ENCODE results near the gene TMEM258.
A peak's percentile ranks its signal among the peaks of the same experiment; 100 is the strongest.

The TMEM258 gene

DNA sequence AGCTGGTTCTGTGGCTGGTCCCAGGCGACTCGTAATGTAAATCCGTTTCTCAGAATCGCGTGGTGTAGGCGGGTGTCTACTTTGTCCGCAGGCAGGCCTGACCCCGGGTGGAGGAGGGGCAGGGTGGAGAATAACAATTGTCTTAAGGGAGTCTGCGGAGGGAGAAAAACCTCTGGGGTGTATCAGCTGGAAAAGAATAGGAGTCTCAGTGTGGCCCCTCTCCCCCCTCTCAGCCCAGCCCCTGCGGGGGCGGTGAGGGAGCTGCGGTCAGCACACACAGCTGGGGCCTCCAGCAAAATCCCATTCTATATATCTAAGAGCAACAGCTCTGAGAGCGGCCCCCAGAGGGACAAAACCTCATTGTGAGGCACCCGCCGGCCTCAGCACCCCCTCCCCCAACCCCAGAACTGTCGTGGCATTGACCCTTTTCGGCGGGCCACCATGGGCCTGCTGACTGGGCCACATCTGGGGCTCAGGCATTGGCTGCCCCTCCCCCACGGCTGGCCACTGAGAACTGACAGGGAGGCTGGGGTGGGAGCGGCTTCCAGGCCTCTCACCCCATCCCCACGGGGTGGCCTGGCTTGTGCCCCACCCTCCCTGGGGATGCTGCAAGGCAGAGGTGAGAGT, 42.7 kb downstream of the TMEM258 start:
- TF ChIP-seq, protein P1, sequence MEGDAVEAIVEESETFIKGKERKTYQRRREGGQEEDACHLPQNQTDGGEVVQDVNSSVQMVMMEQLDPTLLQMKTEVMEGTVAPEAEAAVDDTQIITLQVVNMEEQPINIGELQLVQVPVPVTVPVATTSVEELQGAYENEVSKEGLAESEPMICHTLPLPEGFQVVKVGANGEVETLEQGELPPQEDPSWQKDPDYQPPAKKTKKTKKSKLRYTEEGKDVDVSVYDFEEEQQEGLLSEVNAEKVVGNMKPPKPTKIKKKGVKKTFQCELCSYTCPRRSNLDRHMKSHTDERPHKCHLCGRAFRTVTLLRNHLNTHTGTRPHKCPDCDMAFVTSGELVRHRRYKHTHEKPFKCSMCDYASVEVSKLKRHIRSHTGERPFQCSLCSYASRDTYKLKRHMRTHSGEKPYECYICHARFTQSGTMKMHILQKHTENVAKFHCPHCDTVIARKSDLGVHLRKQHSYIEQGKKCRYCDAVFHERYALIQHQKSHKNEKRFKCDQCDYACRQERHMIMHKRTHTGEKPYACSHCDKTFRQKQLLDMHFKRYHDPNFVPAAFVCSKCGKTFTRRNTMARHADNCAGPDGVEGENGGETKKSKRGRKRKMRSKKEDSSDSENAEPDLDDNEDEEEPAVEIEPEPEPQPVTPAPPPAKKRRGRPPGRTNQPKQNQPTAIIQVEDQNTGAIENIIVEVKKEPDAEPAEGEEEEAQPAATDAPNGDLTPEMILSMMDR (IDR thresholded peaks at IDR 0.05; ENCODE audit: low read depth, low read length), result no peak
- DNase-seq (ENCODE audit: extremely low read depth, low read depth), result no peak

DNA sequence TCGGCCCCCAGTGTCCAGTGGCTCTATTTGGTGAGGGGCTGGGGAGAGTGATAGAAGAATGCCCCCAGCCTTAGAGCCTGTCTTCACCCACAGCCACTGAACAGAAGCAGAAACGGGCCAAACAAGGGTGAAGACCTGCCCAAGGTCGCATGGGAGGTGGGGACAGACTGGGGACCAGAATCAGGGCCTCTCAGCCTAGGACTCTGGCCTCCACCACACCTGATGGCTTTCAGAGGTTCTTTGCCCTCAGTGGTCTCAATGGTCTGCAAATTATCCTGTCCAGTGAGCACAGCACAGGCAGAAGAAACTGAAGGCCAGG, 44.5 kb downstream of the TMEM258 start:
- DNase-seq (ENCODE audit: extremely low read depth, low read depth), result no peak
- TF ChIP-seq, protein P1 (IDR thresholded peaks at IDR 0.05; ENCODE audit: low read depth, low read length), result no peak

DNA sequence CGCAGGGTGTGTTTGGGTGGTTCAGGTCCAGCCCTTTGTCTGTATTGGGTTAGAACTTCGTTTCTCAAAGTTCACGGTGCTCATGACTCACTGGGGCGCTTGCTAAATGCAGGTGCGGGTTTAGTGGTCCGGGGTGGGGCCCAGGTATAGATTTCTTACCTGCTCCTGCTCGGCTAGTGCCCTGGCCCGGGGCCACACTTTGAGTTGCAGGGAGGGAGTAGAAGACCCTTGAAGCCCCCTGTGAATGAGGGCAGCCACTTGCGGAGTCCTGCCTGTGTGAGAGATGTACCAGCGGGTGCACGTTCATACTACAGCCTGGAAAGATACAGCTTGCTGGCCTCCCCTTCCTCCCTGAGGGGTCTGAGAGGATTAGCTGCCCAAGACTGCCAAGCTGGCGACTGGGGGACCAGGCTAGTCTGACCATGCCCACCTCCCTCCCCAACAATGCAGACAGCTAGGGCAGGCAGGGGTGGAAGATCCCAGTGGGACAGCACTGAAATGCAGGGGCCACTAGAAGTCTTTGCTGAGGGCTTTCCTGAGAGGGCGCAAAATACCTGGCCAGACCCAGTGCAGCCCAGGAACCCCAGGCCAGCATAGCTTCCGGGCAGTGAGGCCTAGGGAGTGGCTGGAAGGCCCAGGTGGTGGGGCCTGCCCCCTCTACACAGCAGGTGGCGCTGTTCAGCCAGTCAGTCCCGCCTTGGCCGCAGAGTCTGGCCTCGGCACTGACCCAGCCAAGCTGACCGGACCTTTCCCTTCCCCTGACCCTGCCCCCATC, 45.0 kb downstream of the TMEM258 start:
- TF ChIP-seq, protein P1 (IDR thresholded peaks at IDR 0.05; ENCODE audit: low read depth, low read length), result peak; percentile 88
- peak; percentile 20 for DNase-seq (ENCODE audit: extremely low read depth, low read depth)

DNA sequence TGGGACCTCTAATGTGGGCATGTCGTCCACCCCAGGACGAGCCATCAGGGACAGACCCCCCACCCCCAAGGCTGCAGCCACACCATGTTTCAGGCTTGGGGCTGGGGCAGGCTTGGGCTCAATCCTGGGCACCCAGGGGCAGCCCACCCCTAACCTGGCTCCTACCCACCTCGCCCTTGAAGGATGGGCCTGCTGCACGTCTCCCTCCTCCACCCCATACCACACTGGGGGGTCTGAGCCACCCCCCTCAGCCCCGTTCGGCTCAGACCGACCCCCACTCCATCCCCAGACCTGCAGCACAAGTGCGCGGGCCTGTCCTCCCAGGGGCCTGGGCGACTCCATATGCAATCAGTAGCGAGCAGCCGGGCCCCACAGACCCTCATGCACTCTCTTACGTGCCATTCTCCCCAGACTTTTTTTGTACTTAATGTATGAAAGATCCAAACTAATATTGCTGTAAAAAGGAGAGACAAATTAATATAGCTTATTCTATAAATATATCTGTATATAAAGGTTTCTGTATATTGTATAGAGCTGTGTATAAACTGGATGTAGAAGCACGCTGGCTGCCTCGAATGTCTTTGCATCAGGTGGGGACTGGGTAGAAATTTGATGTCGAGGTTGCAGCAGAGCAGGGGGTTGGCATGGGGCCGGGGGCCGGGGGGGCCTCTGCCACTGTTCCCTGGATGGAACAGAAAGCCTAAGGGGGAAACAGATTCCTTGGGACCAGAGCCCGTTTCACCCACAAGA, 45.8 kb downstream of the TMEM258 start:
- no peak for DNase-seq (ENCODE audit: extremely low read depth, low read depth)
- TF ChIP-seq, protein P1 (IDR thresholded peaks at IDR 0.05; ENCODE audit: low read depth, low read length), result no peak

DNA sequence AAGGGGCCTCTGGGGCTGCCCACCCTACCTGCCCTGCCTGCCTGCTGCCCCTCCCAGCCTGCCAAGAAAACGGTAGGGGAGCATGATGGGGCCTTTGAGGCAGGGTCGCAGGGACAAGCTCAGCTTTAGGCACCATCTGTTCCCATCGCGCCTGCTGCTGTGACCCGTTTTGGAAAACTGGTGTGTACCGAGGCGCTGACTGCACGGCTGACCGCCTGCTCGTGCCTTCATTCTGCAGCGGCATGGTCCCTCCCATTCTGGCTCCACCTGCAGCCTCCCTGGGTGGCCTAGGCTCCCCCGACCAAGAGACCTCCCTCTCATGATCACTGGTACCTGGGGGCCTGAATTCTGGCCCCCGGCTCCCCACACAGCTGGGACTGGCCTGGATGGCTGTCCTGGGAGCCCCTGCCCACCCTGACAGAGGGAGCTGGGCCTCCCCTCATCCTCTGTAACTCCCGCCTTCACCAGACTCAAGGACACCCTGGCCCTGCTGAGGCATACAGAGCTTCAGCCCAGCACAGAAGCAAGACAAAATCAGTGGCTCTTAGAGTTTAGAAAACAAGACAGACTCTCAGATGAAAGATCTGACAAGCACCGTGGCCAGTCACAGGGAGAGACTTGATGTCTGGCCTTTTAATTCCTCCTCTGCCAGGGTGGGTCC, 46.5 kb downstream of the TMEM258 start:
- no peak for DNase-seq (ENCODE audit: extremely low read depth, low read depth)
- TF ChIP-seq, protein P1 (IDR thresholded peaks at IDR 0.05; ENCODE audit: low read depth, low read length), result no peak

DNA sequence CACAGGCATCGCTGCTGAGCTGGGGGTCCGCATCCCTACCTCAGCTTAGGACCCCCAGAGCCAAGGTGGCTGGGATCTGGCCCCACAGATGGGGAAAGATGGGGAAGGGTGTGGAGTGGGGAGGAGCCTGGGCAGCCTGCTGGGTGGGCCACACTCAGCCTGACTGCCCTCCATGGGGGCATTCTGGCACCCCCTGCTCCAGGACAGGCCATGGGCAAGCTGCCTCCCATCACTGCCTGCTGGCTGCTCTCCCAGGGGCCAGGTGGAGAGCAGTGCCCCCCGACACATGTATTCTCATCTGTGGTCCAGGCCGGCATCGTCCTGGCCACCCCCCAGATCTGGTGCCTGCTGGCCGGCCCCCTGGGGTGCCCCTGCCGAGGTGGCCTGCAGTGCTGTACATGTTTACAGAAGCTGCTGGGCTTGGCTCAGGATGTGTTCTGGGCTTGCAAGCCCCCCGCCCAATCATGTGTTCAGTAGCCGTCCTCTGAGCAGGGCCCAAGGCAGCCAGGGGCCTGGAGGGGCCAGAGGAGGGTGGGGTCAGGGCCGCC, 47.7 kb downstream of the TMEM258 start:
- DNase-seq (ENCODE audit: extremely low read depth, low read depth), result no peak
- TF ChIP-seq, protein P1 (IDR thresholded peaks at IDR 0.05; ENCODE audit: low read depth, low read length), result no peak
